NCI-H1436 (cell line): ENCODE data around the gene BABAM1.

Experiments
- DNase-seq: peaks from one replicate; lab custom pipeline; 2025; lab: John Stamatoyannopoulos, UW

BABAM1 gene

DNA sequence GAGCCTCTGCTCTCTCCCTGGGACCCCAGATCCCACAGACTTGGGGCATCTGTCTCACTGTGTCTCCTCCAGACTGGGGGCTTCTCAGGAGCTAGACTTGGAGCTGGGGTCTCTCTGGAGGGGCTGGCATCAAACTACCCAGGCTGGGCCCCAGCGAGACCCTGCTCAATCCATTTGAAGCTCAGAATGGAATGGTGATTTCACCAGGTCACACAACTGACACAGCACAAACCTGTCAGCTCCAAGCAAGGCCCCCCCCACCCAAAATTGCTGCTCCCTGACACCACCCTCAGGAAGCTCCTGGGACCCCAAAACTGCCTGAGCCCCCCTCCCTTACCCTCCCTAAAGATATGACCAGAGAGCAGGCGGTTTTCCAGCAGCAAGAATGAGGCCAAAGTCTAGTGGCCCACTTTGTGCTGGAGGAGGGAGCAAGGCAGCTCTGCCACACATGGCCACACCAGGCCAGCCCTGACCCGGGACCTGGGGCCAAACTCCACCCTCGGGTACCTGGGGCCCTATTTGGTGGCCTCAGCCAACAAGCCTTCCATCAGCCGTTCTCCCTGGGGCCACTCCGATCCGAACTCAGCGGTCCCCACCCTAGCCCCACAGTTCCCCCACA is 23.9 kb upstream of the BABAM1 start:
- DNase-seq: no peak

DNA sequence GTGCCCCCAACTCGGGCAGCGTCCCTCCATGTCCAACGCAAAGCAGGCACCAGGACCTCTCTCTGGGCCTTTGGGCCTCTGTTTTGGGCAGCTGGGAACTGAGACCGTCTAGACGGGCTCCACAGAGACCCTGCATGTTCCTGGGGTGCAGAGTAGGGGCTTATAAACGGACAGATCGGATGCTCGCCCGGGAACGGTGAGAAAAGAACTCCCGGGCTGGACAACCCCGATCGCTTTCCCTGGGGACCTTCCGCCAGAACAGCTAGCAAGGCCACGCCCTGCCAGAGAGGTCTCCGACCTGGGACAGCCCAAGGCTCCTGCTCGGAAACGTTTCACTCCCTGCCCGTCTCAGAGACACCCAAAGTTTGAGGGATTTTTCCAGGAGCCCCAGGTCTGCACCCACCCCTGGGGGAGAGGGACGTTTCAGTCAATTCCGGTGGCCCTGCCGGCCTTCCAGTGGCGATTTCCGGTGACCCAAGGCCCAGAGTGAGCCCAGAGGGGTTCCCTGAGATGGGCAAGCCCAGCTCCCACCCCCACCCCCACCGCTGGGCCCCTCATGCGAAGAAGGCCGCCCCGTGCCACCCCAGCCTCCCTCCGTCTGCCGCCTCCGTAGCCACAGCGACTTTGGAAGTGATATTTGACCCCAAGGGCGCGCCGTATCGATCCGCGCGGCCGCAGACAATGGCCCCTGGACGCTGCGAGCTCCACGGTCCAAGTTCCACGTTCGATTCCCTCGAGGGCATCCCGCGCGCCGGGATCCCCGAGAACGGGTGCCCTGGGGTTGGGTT is 23.2 kb upstream of the BABAM1 start:
- no peak for DNase-seq

DNA sequence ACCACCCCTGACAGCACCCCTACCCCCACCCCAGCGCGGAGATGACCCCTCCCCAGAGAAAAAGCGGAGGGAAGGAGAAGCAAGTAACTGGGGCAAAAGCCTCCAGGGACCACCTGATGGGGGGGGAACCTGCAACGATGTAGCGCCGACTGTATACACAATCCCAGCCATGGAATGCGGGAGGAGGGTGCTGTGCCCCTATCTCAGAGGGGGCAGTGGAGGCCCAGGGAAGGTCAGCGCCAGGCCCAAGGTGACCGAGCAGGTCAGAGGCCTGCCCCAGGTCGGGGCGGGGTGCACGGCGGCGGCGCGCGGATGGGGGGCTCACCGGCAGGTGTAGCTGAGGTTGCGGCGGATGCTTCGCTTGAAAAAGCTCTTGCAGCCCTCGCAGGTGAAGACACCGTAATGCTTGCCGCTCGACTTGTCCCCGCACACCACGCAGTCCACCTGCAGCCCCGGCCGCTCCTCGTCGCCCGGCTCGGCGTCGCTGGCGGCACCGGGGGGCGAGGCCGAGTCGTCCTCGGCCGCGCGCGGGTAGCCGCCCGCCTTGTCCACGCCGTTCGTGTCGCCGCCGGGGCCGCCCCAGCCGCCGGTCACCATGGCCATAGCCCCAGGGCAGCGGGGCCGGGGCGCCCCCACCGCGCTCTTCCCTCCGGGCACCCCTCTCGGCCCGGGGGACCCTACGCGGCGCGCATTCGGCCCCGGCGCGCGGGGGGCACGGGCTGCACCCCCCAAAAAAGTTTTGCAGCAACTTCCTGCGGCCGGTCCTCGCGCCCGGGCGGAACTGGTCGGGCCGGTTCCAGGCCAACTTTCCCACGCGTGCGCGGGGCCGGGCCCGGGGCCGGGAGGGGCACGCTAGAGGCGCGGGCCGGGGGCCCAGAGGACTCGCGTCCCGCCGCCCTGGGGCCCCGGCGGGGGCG is 22.4 kb upstream of the BABAM1 start:
- DNase-seq: no peak

DNA sequence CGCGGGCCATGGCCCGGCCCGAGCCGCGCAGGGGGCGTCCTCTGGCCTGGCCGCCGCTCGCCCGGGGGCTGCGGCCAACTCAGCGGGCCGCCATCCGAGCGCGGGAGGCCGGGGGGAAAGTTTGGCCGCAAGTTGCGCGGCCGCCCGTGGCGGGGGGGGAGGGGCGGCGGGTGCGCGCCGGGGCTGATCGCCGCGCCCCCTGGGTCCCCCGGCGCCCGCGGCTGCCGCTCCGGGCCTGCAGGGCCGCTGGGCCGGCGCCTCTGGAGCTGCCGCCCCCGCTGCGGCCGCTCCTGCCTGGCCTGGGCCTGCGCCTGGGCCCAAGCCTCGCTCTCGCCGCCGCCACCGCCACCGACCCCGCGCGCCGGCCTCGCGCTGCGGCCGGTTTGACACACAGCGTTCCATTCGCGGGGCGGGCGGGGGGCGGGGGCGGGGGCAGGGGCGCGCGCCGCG is 21.7 kb upstream of the BABAM1 start, which contains the start of gene NR2F6:
Gene NR2F6, minus strand, starts transcription at position 385 of the 450 bp plus-strand sequence. CDS start 699 bp downstream, outside the sequence.
- DNase-seq: no peak

DNA sequence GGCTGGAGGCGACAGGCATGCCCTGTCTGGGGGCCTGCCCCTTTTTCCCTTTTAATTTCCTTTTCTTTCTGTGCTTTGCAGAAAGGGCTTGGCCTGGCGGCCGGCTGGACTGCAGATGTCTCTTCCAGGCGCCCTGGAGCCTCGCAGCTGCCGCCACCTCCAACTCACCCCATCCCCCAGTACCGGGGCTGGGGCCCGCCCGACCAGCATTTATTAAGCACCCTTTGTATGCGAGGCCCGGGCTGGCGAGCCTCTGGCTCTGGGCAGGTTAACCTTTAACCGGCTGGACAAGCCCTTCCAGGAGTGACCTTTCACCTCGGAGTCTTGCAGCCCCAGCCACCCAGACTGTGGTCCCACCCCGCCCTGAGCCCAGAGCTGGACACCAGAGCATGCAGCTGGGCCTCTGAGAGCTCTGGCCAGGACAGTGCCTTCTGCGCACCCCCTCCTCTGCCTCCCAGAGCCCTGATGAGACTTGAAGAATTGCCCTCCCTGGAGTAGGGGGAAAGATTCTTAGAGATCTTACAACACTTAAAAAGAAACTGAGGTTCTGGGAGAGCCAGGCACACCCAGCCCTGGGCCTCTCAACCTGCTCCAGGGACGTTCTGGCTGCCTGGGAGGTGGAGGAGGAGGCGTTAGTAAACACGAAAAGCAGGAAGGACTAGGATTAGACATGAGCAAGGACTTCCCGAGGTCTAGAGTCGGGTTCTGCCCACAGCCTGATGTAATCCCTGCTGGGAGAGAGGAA is 20.4 kb upstream of the BABAM1 start:
- DNase-seq: no peak

DNA sequence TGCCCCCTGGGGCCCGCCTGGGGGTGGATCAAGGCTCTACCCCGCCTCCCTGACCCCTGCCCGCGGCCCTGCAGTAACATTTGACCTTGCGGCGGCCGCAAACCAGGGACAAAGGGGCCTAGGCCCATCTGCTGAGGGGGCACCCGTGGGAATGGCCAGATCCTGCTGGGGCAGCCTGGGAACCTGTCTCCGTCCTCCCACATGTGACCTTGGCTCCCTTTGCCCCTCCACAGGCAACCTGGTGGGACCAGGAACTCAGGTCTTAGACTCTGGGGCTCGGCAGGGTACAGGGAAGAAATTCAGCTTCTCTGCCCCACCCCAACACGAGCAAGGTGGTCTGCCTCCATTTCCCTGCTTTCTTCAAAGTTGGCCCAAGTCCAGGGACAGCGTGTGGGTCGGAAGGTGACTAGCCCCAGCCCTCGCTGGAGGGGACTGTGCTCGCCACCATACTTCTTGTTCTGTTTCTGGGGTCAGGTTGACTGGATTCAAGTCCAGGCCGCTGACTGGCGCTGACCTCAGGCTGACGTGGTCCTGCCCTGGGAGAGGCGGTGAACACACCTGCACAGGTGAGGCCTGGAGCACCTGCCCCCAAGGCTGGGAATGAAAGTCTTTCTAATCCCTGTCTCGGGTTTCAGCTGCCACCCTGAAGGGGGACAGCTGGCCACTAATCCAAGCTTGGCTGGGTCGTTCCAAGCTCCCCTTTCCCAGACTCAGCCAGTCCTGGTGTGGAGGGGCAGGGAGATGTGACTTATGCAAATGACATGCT is 19.0 kb upstream of the BABAM1 start:
- no peak for DNase-seq

DNA sequence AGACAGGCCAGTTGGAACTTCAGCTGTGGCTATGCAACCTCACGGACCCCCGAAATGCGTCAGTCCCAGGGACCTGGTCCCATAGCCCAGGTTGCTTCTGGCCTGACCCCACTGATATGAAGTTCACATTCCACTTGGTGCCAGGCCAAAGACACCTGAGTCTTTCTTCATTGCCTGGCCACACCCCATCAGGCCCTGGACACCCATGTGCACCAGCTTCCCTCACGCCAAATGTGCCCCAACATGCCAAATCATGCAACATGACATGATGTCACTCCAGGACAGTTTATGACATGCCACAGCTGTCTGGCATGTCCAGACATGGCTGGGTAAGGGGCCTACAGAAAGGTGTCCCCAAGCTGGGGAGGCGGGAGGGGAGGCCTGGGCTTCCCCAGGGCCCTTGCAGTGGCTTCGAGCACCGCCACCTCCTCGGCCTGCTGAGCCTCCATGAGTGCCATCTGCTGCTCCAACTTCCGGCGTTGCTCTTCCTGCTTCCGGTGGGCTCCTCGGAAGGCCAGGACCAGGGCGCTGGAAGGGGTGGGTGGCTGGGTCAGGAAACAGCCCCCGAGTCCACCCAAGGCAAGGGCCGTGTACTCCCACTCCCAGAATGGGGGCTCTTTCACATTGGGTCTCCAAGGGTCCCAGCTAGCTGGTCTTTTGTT is 17.2 kb upstream of the BABAM1 start:
- no peak for DNase-seq

DNA sequence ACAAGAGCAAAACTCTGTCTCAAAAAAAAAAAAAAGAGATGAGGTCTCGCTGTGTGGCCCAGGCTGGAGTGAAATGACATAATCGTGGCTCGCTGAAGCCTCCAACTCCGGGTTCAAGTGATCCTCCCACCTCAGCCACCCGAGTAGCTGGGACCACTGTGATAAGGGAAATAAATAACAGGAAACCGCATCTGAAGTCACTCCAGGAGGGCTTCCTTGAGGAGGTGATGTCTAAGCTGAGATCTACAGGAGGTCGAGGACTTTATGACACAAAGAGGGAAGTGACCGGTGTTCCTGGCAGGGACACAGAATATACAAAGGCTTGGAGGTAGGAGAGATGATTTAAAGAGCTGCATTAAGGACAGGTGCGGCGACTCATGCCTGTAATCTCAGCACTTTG is 12.6 kb upstream of the BABAM1 start:
- DNase-seq: no peak

DNA sequence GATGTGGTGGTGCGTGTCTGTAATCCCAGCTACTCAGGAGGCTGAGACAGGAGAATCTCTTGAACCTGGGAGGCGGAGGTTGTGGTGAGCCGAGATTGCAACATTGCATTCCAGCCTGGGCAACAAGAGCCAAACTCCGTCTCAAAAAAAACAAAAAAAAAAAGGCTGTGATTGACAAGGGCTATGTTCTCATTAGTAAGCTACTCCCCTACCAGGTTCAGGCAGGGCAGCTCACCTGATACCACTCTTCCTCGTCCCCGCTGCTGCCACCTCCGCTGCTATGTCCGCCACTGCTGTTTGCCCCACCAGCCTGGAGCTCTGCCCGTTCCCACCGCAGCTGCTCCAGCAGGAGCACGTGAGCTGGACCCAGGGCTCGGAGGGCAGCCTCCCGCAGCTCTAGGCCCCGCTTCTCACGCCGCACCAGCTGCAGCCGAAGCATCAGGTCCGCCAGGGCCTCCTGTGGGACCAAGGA is 12.1 kb upstream of the BABAM1 start:
- DNase-seq: no peak

DNA sequence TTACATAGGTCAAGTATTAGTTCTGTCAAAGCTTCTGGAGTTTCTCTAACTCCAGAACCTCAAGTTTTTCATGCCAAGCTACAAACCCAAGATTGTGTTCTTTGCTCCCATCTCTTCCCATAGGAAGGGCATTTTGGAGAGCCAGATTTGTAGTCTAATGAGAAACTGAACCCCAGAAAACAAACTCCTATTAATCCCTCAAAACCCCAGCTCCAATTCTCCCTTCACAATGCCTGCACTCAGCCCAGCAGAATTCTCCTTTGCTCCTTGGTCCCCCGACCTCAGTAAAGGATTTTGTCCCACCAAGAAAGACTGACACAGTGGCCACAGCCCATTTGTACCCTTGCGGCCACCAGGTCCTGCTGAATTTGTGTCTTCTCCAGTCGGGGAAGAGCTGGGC is 11.1 kb upstream of the BABAM1 start:
- no peak for DNase-seq

DNA sequence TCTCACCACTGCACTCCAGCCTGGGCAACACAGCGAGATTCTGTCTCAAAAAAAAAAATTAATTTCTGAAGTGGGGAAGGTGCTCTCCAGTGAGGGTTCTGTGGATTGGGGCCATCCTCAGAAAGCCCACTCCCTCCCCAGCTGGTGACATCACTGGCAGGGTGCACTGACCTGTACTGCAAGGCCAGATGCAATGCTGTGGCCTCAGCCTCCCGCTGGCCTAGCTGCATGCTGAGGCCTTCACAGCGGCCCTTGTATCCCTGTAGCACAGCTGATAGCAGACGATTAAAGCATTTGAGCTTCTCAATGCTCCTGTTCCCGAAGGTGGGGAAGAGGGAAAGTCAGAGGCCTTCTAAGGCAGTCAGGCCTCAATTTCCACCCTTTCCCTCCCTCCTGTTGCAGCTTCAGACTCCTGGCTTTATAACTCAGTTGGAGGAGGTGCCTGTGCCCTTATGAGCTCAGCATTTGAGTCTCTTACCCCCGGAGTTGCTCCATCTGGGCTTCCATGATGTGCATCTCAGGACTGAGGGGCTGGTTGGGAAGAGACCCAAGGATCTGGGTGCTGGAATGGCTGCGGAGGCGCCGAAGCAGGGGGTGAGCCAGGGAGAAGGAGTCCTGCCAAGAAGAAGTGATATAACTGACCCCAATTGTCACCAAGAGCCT is 8.0 kb upstream of the BABAM1 start:
- no peak for DNase-seq

DNA sequence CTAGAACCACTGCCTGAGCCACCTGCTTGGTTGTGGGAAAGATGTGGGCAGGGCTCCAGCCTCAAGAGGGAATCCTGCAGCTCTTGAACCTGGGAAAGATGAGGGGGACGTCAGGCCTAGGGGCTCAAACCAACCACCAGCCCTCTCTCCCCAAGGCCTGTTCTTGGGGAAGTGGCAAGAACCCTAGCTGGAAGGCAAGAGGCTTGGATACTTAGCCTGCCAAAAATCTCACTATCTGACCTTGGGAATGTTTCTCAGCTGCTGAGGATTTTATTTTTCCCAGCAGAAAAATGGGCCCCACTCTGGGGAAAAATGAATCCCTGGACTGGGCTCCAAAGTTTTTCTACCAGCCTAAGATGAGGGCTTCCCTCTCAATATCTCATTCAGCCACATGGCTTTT is 7.3 kb upstream of the BABAM1 start:
- DNase-seq: no peak

DNA sequence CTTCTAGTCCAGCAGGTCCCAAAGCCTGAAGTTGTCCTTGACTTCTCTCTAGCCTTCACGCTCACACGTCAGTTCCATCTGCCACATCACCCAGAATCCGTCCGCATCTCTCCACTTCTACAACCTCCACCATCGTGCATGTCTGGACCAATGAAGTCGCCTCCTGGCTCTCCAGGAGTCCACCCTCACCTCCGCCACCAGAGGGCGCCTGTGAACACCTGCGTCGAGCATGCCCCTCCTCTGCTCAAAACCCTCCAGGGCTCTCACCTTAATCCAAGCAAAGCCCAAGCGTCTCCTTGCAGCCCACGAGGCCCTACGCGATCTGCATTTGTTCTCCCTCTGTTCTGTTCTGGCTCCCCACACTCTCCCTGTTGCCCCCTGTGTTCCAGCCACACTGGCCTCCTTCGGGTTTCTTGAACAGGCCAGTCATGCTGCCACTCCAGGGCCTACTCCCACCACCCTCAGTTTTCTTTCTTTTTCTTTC is 6.4 kb upstream of the BABAM1 start:
- DNase-seq: peak; percentile 87

DNA sequence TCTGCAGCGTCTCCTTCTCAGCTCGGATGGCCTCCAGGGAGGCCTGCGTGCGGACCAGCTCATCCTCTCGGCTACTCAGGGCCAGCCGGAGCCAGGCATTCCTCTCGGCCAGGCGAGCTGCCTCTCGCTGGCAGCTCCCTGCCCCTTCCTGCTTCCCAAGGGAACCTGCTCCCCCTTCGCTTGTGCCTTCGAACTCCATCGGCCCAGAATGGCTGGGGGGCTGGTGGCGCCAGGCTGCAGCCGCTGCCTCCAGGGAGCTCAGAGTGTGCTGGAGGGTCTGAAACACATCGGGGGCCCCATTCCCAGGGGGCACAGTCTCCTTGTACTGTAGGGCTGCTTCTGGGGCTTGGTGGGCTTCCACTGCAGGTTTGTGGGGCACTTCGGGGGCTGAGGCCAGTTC is 4.7 kb upstream of the BABAM1 start:
- no peak for DNase-seq

DNA sequence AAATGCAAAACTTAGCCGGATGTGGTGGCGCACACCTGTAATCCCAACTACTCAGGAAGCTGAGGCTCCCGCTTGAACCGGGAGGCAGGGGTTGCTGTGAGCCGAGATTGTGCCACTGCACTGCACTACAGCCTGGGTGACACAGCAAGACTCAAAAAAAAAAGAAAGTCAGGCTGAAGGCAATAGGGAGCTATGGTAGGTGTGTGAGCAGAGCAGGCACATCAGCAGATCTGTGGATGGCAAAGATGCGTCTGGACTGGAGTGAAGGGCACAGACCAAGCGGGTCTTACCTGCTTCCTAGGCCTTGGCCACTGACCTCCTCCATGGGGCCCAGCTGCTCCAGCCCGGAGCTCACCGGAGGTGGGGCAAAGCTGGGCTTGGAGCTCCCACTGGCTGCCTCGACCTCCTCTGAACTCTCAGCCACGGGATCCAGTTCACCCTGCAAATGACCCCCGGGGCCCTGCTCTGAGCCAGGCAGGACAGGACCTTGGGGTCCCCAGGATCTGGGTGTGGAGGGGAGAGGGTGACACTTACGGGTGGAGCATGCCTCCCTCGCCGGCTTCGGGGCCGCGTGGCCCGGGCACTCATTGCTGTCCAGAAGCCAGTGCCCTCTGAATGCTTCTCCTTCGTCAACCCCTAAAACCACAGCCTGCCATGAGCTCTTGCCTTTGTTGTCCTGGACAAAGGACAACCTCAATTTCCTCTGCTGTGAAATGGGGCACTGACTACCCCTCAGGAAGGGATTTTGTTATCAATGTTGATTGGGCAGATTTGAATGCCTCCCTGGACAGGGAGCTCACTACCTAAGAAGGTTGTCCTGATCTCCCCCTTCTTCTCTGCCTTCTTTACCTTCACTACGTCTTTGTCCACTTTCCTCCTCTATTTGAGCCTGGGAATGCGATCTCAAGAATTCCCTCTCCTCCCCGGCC is 3.3 kb upstream of the BABAM1 start:
- DNase-seq: no peak

DNA sequence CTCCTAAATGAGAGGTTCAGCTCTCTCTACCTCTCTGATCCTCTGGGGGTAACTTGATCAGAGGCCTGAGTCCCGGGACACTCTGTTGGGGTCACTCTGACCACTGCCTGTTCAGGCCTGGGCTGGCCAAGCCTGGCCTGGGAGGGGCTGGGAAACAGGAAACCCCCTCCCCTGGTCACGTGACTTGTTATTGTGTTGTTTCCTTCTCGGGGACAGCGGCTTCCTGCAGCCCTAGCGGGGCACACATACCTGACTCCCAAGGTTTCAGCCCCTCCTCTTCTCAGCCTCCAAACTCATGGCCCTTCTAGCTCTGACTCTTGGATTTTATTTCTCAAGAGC is 2.6 kb upstream of the BABAM1 start, which contains the start of gene USHBP1:
Gene USHBP1, minus strand, starts transcription at position 105 of the 339 bp plus-strand sequence. CDS start 446 bp downstream, outside the sequence.
- DNase-seq: no peak

DNA sequence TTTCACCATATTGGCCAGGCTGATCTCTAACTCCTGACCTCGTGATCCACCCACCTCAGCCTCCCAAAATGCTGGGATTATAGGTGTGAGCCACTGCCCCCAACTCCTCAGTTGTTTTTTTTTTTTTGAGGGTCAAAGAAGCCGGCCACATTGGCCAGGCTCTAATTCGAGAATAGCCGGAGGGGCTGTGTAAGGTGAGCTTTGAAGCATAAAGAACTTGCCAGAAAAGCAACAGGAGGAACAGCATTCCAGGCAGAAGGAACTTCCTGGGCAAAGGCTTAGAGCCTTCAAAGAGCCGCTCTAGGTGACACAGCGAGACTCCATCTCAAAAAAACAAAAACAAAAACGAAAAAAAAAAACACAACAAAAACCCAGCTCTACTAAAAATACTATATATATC is 1.2 kb upstream of the BABAM1 start:
- no peak for DNase-seq

DNA sequence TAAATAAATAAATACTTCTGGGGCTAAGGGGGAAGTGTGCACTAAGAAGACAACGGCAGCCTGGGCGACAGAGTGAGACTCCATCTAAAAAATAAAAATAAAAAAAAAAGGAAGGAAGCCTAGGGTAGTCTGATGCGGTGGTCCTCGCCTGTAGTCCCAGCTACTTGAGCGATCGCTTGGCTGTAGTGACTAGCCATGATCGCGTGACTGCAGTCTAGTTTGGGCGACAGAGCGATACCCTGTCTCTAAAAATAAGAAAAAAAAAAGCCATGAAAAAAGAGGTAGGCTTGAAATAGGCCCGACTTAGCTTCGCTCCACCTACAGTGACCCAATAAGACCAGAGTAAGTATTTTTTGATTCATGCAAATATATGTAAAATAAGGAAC is 661 bp upstream of the BABAM1 start:
- DNase-seq: no peak

DNA sequence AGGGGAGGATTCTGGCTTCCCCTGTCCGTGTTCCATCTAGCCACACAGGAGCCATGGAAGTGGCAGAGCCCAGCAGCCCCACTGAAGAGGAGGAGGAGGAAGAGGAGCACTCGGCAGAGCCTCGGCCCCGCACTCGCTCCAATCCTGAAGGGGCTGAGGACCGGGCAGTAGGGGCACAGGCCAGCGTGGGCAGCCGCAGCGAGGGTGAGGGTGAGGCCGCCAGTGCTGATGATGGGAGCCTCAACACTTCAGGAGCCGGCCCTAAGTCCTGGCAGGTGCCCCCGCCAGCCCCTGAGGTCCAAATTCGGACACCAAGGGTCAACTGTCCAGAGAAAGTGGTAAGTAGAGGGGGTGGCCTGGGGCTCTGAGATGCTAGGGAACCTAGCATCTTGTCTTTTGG is 1.5 kb downstream of the BABAM1 start:
- no peak for DNase-seq
